ENCODE data around the gene ANO9.

ANO9 gene

GRCh38 chr11:432501-433100, 9.2 kb downstream of the ANO9 start:
- Histone ChIP-seq H3K4me1 (ENCODE audit: low read length) (no peaks in the 10 kb centered on the region), H3K9me2 (replicated peaks; ENCODE audit: insufficient read depth, low read length) (no peaks in the 10 kb centered on the region), H3K4me2 (ENCODE audit: low read depth, low read length) (no peak overlapping the region), H3K4me3 (ENCODE audit: low read length) (no peak overlapping the region), H4K20me1 (ENCODE audit: insufficient read depth, low read length) (no peaks in the 10 kb centered on the region), H3K36me3 (replicated peaks; ENCODE audit: insufficient read depth, low read length) (no peaks in the 10 kb centered on the region), H3K27me3 (replicated peaks; ENCODE audit: insufficient read depth, low read length) (no peaks in the 10 kb centered on the region), H3K9ac (ENCODE audit: low read length) (no peak overlapping the region), H3K9me3 (replicated peaks; ENCODE audit: insufficient read depth, low read length) (no peaks in the 10 kb centered on the region), H3K27ac (ENCODE audit: low read length) (no peak overlapping the region), H3K79me2 (ENCODE audit: low read length) (no peaks in the 10 kb centered on the region), H3F3A (ENCODE audit: insufficient read depth, low read length) (no peaks in the 10 kb centered on the region), H2AFZ (ENCODE audit: low read length) (no peak overlapping the region)
- no peak for TF ChIP-seq CTCF (IDR thresholded peaks at IDR 0.05; ENCODE audit: low read length)
- TF ChIP-seq EZH2 (optimal IDR thresholded peaks at IDR 0.05; ENCODE audit: low read depth, low read length) = no peak
- TF ChIP-seq EZH2phosphoT487 (IDR thresholded peaks at IDR 0.05; ENCODE audit: low read length) = no peak
- DNase-seq = no peak

- Histone ChIP-seq H3K4me2 (ENCODE audit: low read depth, low read length) (no peak overlapping the region), H3K9me3 (replicated peaks; ENCODE audit: insufficient read depth, low read length) (no peaks in the 10 kb centered on the region), H3F3A (ENCODE audit: insufficient read depth, low read length) (no peaks in the 10 kb centered on the region), H3K36me3 (replicated peaks; ENCODE audit: insufficient read depth, low read length) (no peaks in the 10 kb centered on the region), H3K27me3 (replicated peaks; ENCODE audit: insufficient read depth, low read length) (no peaks in the 10 kb centered on the region), H3K9me2 (replicated peaks; ENCODE audit: insufficient read depth, low read length) (no peaks in the 10 kb centered on the region), H3K4me1 (ENCODE audit: low read length) (no peaks in the 10 kb centered on the region), H3K9ac (ENCODE audit: low read length) (no peak overlapping the region), H3K27ac (ENCODE audit: low read length) (no peak overlapping the region), H3K4me3 (ENCODE audit: low read length) (no peak overlapping the region), H2AFZ (ENCODE audit: low read length) (no peak overlapping the region), H4K20me1 (ENCODE audit: insufficient read depth, low read length) (no peaks in the 10 kb centered on the region), H3K79me2 (ENCODE audit: low read length) (no peaks in the 10 kb centered on the region)
- no peak for DNase-seq
- TF ChIP-seq EZH2phosphoT487 (IDR thresholded peaks at IDR 0.05; ENCODE audit: low read length) (no peak), CTCF (IDR thresholded peaks at IDR 0.05; ENCODE audit: low read length) (no peak), EZH2 (optimal IDR thresholded peaks at IDR 0.05; ENCODE audit: low read depth, low read length) (no peak)
Measured at GRCh38 chr11:431921-432320, 9.9 kb downstream of the ANO9 start.

- no peak overlapping the region for H3K27ac ChIP-seq (ENCODE audit: low read length)
- no peak overlapping the region for H3K4me2 ChIP-seq (ENCODE audit: low read depth, low read length)
- peaks cover 17% of the 10 kb centered on the region for H3K27me3 ChIP-seq (replicated peaks; ENCODE audit: insufficient read depth, low read length)
- H3K79me2 ChIP-seq (ENCODE audit: low read length) = no peaks in the 10 kb centered on the region
- no peaks in the 10 kb centered on the region for H3K9me2 ChIP-seq (replicated peaks; ENCODE audit: insufficient read depth, low read length)
- TF ChIP-seq EZH2 (optimal IDR thresholded peaks at IDR 0.05; ENCODE audit: low read depth, low read length) = no peak
- H4K20me1 ChIP-seq (ENCODE audit: insufficient read depth, low read length) = no peaks in the 10 kb centered on the region
- H3K4me3 ChIP-seq (ENCODE audit: low read length) = no peak overlapping the region
- DNase-seq = no peak
- H3K9me3 ChIP-seq (replicated peaks; ENCODE audit: insufficient read depth, low read length) = no peaks in the 10 kb centered on the region
- H3F3A ChIP-seq (ENCODE audit: insufficient read depth, low read length) = no peaks in the 10 kb centered on the region
- no peak overlapping the region for H3K9ac ChIP-seq (ENCODE audit: low read length)
- H2AFZ ChIP-seq (ENCODE audit: low read length) = no peak overlapping the region
- no peaks in the 10 kb centered on the region for H3K4me1 ChIP-seq (ENCODE audit: low read length)
- no peaks in the 10 kb centered on the region for H3K36me3 ChIP-seq (replicated peaks; ENCODE audit: insufficient read depth, low read length)
Measured at GRCh38 chr11:429931-430456, 11.8 kb downstream of the ANO9 start.

- Histone ChIP-seq H3K9me2 (replicated peaks; ENCODE audit: insufficient read depth, low read length) (no peaks in the 10 kb centered on the region), H3K4me2 (ENCODE audit: low read depth, low read length) (no peak overlapping the region), H3K79me2 (ENCODE audit: low read length) (no peaks in the 10 kb centered on the region), H3K9me3 (replicated peaks; ENCODE audit: insufficient read depth, low read length) (no peaks in the 10 kb centered on the region), H3K27me3 (replicated peaks; ENCODE audit: insufficient read depth, low read length) (peaks cover 22% of the 10 kb centered on the region), H3F3A (ENCODE audit: insufficient read depth, low read length) (no peaks in the 10 kb centered on the region), H3K4me3 (ENCODE audit: low read length) (no peak overlapping the region), H3K36me3 (replicated peaks; ENCODE audit: insufficient read depth, low read length) (no peaks in the 10 kb centered on the region), H3K4me1 (ENCODE audit: low read length) (no peaks in the 10 kb centered on the region), H3K27ac (ENCODE audit: low read length) (no peak overlapping the region), H2AFZ (ENCODE audit: low read length) (no peak overlapping the region), H4K20me1 (ENCODE audit: insufficient read depth, low read length) (no peaks in the 10 kb centered on the region), H3K9ac (ENCODE audit: low read length) (no peak overlapping the region)
- TF ChIP-seq EZH2 (optimal IDR thresholded peaks at IDR 0.05; ENCODE audit: low read depth, low read length) = no peak
- TF ChIP-seq EZH2phosphoT487 (IDR thresholded peaks at IDR 0.05; ENCODE audit: low read length) = no peak
- no peak for TF ChIP-seq CTCF (IDR thresholded peaks at IDR 0.05; ENCODE audit: low read length)
- DNase-seq = no peak
Measured at GRCh38 chr11:429391-429790, 12.4 kb downstream of the ANO9 start.
